Measurements from ENCODE around the gene B3GLCT.
"Not testable (repeated sequence)": the region's sequence is repeated elsewhere in the genome, so short reads cannot be mapped to it uniquely, and the experiment has no call there.

Gene B3GLCT

DNA sequence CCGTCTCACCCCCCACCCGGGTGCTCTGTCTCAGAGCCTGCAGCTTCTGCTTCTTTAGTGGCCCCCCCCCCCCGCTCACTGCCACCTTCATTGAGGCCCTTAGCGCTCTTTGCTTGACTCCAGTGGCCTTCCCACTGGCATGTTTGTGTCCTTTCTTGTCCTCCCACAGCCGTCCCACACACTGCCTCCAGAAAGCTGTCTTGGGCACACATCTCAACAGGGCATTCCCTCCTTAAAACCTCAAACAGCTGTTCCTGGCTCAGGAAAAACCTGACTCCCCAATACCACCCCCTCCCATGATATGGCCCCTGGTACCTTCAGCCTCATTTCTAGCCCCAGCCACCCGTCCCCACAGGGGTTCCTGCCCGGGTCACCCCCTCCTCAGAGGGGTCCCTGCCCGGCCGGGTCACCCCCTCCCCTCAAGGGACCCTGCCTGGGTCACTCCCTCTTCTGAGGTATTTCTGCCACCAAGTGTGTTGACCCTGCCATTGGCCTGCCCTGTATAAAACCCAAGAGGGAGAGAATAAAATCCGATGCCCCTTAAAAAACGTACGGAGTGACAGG, 8.9 kb downstream of the B3GLCT start:
- DNase-seq (ENCODE audit: low read depth in 2 of 2): no peak
- TF ChIP-seq, protein P1, sequence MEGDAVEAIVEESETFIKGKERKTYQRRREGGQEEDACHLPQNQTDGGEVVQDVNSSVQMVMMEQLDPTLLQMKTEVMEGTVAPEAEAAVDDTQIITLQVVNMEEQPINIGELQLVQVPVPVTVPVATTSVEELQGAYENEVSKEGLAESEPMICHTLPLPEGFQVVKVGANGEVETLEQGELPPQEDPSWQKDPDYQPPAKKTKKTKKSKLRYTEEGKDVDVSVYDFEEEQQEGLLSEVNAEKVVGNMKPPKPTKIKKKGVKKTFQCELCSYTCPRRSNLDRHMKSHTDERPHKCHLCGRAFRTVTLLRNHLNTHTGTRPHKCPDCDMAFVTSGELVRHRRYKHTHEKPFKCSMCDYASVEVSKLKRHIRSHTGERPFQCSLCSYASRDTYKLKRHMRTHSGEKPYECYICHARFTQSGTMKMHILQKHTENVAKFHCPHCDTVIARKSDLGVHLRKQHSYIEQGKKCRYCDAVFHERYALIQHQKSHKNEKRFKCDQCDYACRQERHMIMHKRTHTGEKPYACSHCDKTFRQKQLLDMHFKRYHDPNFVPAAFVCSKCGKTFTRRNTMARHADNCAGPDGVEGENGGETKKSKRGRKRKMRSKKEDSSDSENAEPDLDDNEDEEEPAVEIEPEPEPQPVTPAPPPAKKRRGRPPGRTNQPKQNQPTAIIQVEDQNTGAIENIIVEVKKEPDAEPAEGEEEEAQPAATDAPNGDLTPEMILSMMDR (IDR thresholded peaks at IDR 0.05; ENCODE audit: low read depth, low read length): no peak

DNA sequence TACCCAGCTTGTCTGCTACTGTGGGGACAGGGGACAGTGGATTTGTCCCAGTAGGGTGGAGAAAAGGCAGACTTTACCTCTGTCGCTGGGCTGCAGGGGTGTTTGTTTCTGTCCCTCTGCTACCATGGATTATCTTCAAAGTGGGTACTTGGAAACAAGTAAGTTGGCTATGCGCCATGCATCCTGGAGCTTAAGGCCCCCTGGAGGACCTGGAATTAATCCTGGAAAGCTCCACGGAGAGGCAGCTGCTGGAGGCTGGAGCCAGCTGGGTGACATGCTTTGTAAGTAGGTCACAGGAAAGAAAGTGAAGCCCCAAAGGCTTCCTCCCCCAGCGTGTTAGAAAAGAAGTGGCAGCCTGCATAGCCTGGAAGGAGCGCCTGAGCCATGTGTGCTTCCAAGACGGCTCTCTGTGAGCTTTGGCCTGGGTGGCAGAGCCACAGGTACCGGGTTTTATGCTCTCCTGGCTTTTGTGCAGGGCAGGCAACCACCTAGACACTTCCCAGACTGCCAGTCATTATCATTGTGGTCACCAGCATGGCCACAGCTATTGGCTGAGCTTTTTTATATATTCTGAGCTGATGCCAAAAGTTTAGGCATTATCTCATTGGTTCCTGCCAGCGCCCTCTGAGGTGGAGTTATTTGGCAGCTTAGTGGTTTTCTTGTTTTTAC, 9.5 kb downstream of the B3GLCT start:
- TF ChIP-seq, protein P1 (IDR thresholded peaks at IDR 0.05; ENCODE audit: low read depth, low read length): no peak
- H3K4me3 ChIP-seq (replicated peaks in 1 of 2; ENCODE audit: low read depth in 2 of 2, low read length in 2 of 2): no peak overlapping the region
- peak; percentile 48 to 78 for DNase-seq (ENCODE audit: low read depth in 2 of 2)

More for the DNA sequence above, 8.9 kb downstream of the B3GLCT start:
- H3K4me3 ChIP-seq (replicated peaks in 1 of 2; ENCODE audit: low read depth in 2 of 2, low read length in 2 of 2): no peak overlapping the region

DNA sequence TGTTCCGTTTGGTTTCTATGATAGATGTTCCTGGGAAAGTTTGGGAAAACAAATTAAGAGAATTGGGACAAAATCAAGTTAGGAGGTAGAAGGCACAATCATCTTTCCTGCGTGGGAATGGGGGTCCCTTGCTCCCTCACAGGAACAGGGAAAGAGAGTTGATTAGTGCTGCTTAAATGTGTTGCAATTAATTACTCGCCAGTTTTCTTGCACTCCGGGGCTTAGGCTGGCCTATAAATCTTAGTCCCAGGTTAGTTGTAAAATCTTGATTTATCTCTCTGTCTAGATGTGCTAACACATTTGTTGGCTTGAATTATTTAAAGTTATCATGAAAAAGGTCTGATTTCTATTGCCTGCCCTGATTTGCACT, 10.1 kb downstream of the B3GLCT start:
- no peak for DNase-seq (ENCODE audit: low read depth in 2 of 2)
- no peak overlapping the region for H3K4me3 ChIP-seq (replicated peaks in 1 of 2; ENCODE audit: low read depth in 2 of 2, low read length in 2 of 2)
- TF ChIP-seq, protein P1 (IDR thresholded peaks at IDR 0.05; ENCODE audit: low read depth, low read length): no peak

DNA sequence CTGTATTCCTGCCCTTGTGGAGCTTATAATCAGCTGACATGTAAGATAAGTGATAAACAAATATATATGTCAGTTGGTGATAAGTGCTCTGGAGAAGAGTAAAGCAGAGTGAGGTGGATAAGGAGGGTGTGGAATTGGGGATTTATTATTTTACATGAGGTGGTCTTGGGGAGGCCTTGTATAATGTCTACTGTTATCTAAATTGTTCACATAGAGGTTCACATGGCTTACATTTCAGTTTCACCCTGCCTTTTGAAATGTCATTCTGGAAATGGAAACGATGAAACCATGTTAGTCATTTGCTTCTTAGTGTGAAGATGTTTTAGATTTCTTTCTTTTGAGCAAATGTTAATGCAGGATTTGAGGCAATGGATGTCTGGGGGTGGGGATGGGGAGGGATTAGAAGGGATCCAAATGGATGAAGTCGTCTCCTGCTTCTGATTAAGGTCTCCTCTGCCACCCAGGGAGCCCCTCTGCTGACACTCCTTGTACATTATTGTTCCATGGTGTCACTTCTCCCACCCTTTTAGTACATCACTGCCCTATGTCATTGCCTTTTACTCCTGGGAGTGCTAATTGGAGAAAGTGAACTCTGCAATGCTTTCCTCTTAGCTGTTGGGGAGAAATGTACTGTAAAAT, 14.0 kb downstream of the B3GLCT start:
- H3K4me3 ChIP-seq (replicated peaks in 1 of 2; ENCODE audit: low read depth in 2 of 2, low read length in 2 of 2): no peak overlapping the region
- peak in 1 of 2 donors; percentile 16 for DNase-seq (ENCODE audit: low read depth in 2 of 2)
- TF ChIP-seq, protein P1 (IDR thresholded peaks at IDR 0.05; ENCODE audit: low read depth, low read length): no peak

DNA sequence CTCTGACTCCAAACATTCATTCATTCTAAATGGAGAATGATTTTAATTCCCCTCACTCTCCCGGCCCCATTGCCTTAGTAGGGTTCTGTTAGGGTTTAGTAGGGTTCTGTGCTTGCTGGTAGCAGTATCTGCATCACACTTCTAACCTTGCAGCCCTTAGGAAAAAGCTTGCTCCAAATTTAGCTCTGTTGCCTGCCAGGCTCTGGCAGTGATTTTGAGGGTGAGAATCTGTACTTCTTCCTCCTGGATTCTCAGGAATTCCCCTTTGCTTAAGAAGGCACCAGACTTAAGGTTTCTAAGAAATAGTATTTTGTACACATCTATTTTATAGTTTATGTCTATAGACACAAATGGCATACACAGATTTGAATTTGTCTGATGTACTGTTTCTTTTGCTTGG, 14.7 kb downstream of the B3GLCT start:
- DNase-seq (ENCODE audit: low read depth in 2 of 2): no peak
- TF ChIP-seq, protein P1 (IDR thresholded peaks at IDR 0.05; ENCODE audit: low read depth, low read length): no peak
- no peak overlapping the region for H3K4me3 ChIP-seq (replicated peaks in 1 of 2; ENCODE audit: low read depth in 2 of 2, low read length in 2 of 2)

DNA sequence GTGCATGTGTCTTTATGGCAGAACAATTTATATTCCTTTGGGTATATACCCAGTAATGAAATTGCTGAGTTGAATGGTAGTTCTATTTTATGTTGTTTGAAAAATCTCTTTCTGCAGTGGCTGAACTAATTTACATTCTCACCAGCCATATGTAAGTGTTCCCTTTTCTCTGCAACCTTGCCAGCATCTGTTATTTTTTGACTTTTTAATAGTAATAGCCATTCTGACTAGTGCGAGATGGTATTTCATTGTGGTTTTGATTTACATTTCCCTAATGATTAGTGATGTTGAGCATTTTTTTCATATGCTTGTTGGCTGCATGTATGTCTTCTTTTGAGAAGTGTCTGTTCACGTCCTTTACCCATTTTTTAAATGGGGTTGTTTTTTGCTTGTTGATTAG, 17.1 kb downstream of the B3GLCT start:
- peak in 1 of 2 donors; percentile 15 for DNase-seq (ENCODE audit: low read depth in 2 of 2)
- H3K4me3 ChIP-seq (replicated peaks in 1 of 2; ENCODE audit: low read depth in 2 of 2, low read length in 2 of 2): not testable (repeated sequence)

DNA sequence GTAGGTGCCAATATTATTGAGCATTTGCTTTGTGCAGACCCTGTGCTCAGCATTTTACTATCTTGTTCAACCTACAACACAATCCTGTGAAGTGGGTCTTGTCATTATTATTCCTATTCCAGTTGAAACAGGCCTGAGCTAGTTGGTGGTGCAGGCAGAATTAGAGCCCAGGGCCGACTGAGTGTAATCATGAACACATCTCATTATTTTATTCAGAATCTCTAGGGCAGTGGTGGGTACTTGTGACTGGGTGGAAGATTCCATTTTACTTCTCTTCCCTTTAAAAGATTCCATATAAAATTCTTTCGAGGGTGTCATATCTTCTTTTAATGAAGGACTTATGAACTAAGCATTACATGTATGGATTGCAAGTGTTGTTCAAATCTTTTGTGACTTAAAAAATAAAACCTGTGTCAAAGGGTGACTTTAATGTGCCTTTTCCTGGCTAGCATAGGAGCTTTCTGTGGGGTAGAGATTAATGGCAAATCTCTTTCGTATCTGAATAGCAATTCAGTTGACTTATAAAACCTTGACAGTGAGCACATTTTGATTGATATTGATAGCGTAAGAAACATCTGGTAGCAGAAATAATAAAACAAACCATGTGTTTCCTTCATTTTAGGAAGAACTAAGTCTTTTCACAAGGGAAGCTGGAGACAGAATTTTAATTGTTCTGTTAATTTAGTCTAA, 20.3 kb downstream of the B3GLCT start:
- H3K4me3 ChIP-seq (replicated peaks in 1 of 2; ENCODE audit: low read depth in 2 of 2, low read length in 2 of 2): no peak overlapping the region
- DNase-seq (ENCODE audit: low read depth in 2 of 2): no peak
- TF ChIP-seq, protein P1 (IDR thresholded peaks at IDR 0.05; ENCODE audit: low read depth, low read length): no peak

Measured in cardiac fibroblast (primary cell).